RWPE2 (cell line): ENCODE measurements around the gene IPO9.

Experiments used
- ATAC-seq: fragments of 200-7000 bp; cut with Tn5 transposase; 3 replicates; pipeline ENCODE4 v1.9.1; 2021; ENCODE audit warnings: low read depth
- DNase-seq: peaks from one replicate; pipeline ENCODE4 v3.0.0-alpha.2; 2020; ENCODE audit warnings: low spot score
- H3K27ac ChIP-seq: fragments of 450-650 bp; 2 replicates; pipeline ENCODE4 v1.5.1; 2017; ENCODE audit warnings: mild to moderate bottlenecking; ENCODE audit not compliant: poor library complexity, severe bottlenecking
- H3K27me3 ChIP-seq: fragments of 250-450 bp; sonication (Bioruptor Pico); 2 replicates; pipeline ENCODE4 v1.5.1; 2021; ENCODE audit warnings: mild to moderate bottlenecking, moderate library complexity; ENCODE audit not compliant: insufficient read depth, poor library complexity, severe bottlenecking
- H3K36me3 ChIP-seq: fragments of 250-450 bp; sonication (Bioruptor Pico); 2 replicates; pipeline ENCODE4 v1.5.1; 2020; ENCODE audit warnings: low read depth, mild to moderate bottlenecking, moderate library complexity
- H3K4me1 ChIP-seq: fragments of 250-450 bp; sonication (Bioruptor Pico); 2 replicates; pipeline ENCODE4 v1.5.1; 2021; ENCODE audit warnings: mild to moderate bottlenecking, moderate library complexity; ENCODE audit not compliant: insufficient read depth, poor library complexity, severe bottlenecking
- H3K4me3 ChIP-seq: fragments of 250-450 bp; sonication (Bioruptor Pico); 2 replicates; pipeline ENCODE4 v1.5.1; 2021; ENCODE audit warnings: mild to moderate bottlenecking, moderate library complexity; ENCODE audit not compliant: severe bottlenecking
- H3K9me3 ChIP-seq: fragments of 250-450 bp; sonication (Bioruptor Pico); 2 replicates; pipeline ENCODE4 v1.5.1; 2021; ENCODE audit warnings: mild to moderate bottlenecking, moderate library complexity; ENCODE audit not compliant: severe bottlenecking
- CTCF ChIP-seq: fragments of 450-650 bp; IDR thresholded peaks from one replicate; pipeline ENCODE4 v1.5.1; 2017; ENCODE audit warnings: mild to moderate bottlenecking, moderate library complexity; ENCODE audit not compliant: poor library complexity, severe bottlenecking

The IPO9 gene

GRCh38 chr1:201792534-201793305 is 36.2 kb upstream of the IPO9 start:
- TF ChIP-seq CTCF = peak; percentile 94
- Histone ChIP-seq H3K36me3 (peaks cover 100% of the 10 kb centered on the region), H3K9me3 (no peaks in the 10 kb centered on the region), H3K4me3 (no peak overlapping the region), H3K27ac (peak overlapping the region; percentile 81), H3K27me3 (no peaks in the 10 kb centered on the region), H3K4me1 (peaks cover 17% of the 10 kb centered on the region)
- ATAC-seq = peak; percentile 88
- DNase-seq = no peak

- peak; percentile 75 for TF ChIP-seq CTCF
- H3K4me3 ChIP-seq = no peak overlapping the region
- peak overlapping the region; percentile 81 for H3K27ac ChIP-seq
- ATAC-seq (no peak), DNase-seq (no peak)
- peaks cover 17% of the 10 kb centered on the region for H3K4me1 ChIP-seq
- peaks cover 99% of the 10 kb centered on the region for H3K36me3 ChIP-seq
- H3K9me3 ChIP-seq = no peaks in the 10 kb centered on the region
- no peaks in the 10 kb centered on the region for H3K27me3 ChIP-seq
These were observed 35.5 kb upstream of the IPO9 start for GRCh38 chr1:201793306-201793925.

GRCh38 chr1:201795066-201795465 is 33.9 kb upstream of the IPO9 start:
- no peak overlapping the region for H3K27ac ChIP-seq
- peaks cover 97% of the 10 kb centered on the region for H3K36me3 ChIP-seq

GRCh38 chr1:201800246-201800645 is 28.7 kb upstream of the IPO9 start:
- no peak overlapping the region for H3K27ac ChIP-seq
- ATAC-seq = no peak
- peaks cover 87% of the 10 kb centered on the region for H3K36me3 ChIP-seq

More at GRCh38 chr1:201795066-201795465, 33.9 kb upstream of the IPO9 start:
- no peak for ATAC-seq
- Histone ChIP-seq H3K27me3 (no peaks in the 10 kb centered on the region), H3K4me1 (peaks cover 13% of the 10 kb centered on the region), H3K9me3 (no peaks in the 10 kb centered on the region), H3K4me3 (no peak overlapping the region)
- DNase-seq = no peak
- TF ChIP-seq CTCF = peak; percentile 34

More at GRCh38 chr1:201800246-201800645, 28.7 kb upstream of the IPO9 start:
- Histone ChIP-seq H3K4me1 (no peaks in the 10 kb centered on the region), H3K27me3 (no peaks in the 10 kb centered on the region), H3K9me3 (no peaks in the 10 kb centered on the region), H3K4me3 (no peak overlapping the region)
- no peak for DNase-seq
- TF ChIP-seq CTCF = no peak
